Stimulated activated CD4-positive, alpha-beta T cell treated with anti-CD3 and anti-CD28 coated beads, Interleukin-2, amount 100 ng/mL, for 48 hours (primary cell): ENCODE data around the gene RXRG.

Source experiments
- DNase-seq, 2 donors: peaks; one replicate each; pipeline ENCODE4 v3.0.0-alpha.2; 2020

Gene RXRG

DNA sequence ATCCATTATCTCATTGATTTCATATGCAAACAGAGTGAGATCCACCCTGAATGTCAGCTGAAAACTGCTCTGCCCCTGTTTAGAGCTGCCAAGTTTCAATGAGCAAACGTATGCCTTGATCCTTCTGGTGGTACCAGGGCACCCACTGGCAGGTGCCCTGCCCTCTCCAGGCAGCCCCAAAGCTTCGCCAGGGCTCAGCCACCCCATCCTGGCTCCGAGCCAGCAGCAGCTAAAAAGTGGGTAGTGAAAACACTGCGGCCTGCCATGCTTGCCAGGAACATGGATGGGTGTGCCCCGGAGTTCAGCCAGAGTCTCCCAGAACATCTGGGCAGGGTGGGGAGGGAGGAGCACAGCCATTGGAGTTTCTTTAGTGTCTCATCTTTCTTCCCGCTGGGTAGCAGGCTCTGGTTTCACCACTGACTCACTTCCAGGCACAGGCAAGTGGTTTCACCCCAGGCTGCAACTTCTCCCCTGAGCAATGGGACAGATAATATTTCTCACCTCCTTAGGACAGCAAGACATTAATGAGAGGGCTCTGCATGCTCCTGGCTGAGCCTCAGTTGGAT is 80.3 kb downstream of the RXRG start:
- DNase-seq, result no peak

DNA sequence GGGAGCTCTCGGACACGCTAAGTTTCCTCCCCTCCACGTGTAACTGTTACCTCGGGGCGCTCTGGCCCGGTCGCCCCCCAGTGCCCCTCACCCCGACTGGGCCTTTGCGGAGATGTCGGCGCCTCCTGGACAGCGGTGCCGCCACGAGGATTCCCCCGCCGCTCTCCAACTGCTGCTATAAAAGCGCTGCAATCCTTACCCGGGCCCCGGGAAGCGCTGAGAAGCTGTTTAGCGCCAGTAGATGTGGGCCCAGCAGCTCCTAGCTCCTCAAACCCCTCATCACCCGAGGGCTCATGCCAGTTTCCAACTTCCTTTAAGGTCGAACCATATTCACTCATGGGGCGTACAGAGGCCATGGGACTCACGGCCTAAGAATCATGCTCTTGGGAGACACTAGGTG is 88.0 kb downstream of the RXRG start:
- DNase-seq, result no peak

DNA sequence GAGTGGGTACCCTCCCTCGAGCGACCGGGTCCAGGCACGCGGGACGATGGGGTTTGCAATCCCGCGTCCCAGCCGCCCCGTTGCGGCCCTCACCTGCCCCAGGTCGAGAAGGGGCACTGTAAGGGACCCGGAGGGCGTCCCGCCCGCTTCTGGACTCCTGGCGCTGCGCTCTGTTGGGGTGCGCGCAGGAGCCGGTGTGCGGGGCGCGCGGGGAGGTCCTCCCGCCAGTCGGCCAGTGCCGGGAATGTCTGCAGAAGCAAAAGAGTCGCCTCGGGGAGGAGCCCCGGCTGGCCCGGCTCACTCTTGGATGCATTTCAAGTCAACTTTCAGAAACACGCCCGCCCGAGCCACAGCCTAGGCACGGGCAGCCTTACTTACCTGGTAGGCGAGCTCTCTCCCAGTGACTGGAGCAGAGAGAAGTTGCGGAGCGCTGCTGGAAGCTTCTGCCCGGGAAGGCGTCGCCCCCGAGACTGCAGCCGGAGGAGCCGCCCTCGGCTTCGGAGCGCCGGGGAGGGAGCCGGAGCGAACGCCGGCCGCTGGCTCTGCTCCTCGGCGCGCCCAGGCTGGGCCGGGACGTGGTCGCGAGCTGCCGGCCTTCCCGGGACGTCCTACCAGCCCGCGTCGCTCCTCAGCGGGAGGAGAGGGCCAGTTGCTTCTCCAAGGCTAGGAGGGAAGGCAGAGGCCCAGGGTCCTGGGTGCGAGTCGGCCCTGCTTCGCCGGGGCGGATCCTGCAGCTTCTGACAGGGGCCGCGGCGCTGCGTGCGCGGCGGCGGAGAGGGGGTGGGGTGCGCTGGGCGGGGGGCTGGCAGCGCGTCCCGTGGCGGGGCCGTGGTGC is 88.7 kb downstream of the RXRG start, which contains the start of gene LMX1A:
TSS of gene LMX1A (minus strand) at position 739 of the 835 bp plus-strand sequence. CDS start 1,156 bp downstream, outside the sequence.
- DNase-seq, result no peak

DNA sequence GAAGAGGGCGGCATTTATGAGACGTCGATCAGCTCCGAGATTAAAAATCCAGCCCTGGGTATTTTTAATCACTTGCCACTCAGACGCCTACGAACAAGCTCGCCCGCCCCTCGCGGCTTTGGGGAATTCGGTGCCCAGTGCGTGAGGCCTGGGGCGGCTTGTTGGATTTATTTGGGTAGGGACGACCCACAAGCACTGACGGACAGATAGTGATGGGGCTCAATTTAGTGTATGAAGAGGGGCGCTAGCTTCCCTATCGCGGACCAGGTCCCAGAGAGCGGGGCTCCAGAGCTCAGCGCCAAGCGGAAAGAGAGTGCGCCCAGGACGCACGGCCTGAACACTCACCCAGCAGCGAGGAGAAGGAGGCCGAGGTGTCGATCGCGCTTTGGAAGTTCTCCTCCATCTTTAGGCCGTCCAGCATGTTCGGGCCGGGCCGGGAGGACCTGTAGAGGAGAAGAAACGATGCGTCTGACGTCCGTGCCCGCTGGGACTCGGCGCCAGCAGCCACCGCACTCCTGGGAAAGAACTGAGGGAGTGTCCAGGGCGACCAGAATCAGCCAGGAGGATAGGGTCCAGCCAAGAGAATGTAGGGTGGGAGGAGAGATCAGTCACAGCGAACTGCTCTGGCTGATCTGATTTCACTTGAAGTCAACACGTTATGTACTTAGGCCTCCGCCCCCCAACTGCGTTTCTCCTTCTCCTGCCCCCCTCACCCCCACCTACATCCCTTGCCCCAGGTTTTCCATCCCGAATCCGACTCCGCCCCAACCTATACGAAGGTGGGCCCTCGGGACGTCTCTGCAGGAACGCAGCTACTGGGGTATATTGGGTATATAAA is 89.6 kb downstream of the RXRG start:
- DNase-seq, result no peak

DNA sequence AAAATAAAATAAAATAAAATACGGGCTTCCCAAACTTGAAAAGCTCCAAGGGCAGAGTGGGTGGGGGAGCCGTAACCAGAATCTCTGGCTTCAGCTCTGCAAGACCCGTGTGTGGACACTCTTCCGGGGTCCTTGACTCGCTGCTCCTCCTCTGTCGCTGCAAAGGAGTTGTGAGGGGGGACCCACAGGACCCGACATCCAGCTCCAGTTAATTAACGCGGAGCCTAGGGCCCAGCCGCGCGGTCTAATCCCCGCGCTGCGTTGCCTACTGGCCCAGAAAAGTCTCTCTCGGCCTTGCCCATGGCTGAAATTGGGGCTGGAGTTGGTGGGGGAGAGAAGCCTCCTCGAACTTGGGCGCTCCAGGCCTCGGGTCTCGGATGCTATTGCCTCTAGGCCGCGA is 90.2 kb downstream of the RXRG start:
- DNase-seq, result no peak

DNA sequence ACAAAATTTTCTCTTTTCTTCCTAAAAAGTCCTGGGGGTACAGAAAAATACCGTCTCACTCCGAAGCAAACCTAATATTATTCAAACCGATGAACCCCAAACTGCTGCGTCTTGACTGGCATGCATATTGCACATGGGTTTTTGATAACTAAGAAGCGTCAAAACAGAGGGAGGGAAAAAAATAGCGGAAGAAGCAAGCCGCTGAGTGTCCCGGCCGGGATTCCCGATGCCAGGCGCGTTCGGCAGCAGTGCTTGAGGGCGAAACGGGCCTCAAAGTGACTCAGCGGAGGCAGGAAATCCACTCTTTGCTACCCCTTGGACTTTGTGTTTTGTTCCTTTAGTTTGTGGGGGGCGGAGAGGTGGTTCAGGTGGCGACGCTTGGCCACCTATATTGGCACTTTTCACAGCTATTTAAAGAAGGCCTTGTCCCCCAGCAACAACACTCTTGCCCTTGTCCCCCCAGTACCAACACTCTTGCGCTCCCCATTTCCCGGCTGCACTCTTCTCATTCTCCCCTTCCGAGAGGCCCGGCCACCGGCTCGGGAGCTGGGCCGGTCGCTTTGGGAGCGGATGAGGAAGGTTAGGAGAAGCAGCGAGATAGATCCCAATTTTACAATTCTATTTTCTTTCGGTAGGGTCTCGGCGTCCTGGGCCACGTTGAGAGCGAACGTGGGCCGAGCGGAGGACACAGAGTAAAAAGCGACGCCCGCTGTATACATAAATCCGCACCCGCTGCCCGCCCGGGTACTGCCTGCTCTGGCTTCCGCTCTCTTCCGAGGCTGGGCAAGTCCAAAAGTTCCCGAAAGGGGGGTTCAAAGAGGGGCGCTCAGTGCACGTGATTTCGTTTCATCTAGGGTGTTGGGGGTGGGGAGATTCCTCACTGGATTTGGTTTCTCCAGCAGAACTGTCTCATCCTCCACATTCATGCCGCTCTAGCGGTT is 90.9 kb downstream of the RXRG start:
- no peak for DNase-seq

DNA sequence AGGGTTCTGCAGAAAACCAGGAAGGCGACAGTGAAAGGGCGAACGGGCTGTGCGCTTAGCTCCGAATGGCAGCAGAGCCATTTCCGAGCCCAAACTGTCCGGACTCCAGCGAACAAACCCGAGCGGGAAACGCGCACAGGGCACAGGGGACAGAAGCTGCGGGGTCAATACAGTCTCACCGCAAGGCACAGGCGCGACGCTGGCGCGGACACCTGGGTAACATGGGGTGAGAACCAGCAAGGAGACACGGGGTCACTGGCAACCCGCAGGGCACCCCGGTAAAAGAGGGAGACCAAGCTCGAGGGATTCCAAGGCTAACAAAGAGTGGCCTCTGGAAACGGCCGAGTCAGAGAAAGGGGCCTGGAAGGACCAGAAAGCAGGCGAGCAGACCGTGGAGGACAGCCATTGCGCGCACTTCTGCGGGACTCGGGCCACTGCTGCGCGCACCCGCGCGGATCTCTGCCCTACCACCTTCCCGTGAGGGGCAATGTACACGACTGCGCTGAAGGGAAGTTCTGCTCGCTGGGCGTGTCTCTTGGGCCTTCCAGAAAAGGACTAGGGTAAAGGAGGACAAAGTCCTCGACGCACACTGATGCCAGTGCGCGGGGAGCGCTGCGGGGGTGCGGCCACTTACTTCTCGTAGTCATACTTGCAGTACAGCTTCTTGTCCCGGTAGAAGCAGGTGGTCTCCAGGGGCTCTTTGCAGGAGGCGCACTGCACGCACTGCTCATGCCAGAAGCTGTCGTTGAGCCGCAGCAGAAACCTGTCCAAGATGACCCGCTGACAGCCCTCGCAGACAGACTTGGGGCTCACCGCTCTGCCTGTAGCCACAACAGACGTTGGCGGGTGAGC is 92.3 kb downstream of the RXRG start:
- no peak for DNase-seq

DNA sequence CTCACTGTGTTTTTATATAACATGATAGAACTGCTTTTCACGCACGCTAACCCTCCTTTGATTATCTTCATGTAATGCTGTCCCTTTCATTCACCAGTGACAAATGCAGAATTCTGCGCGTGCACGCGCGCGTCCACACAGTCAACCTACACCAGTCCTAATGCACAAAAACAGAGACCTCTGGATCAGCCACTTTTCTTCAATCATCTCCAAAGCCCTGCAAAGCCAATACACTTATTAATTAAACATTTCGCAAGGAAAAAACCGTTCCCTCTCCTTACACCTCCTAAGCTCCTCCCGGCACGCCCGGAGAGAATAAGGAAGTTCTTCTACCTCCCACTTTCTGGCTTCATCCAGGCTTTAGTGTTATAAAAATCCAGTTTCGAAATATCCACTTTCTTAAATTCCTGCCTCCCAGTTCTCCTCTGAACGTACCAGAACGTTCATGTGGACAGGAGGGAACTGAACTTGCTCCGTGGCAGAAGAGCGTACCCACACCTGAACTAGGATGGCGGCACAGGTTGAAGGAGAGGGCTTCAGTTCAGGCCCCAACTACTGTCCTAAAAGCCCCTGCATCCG is 93.0 kb downstream of the RXRG start:
- DNase-seq, result no peak
